ENCODE measurements around the gene ABO. TPM values are rescaled to one million over a fixed set of nuclear protein-coding genes. Genes with fewer than 3 reads are reported as not detected.
"Not testable (repeated sequence)": the region's sequence is repeated elsewhere in the genome, so short reads cannot be mapped to it uniquely, and the experiment has no call there.

ABO gene
- total RNA-seq, 2 donors from 2014 or later, result 0.14 to 0.21 TPM

DNA sequence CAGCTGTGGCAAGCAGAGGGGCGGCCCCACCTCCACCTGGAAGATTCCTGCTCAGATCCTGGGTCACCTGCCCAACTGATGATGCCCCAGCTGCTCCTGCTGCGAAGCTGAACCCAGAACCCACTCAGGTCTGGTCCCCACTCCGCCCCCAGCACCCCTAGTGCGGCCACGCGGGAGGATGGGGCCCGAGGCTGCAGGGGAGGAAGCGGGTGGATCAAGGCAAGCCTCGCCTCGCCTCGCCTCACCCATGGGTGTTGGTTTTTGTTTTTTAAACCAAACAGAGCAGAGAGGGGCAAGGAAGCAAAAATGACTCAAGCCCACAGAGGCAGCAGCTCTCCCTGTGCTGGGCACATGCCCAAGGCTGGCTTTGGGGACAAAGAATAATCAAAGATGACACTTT lies 23.2 kb downstream of the ABO start:
- H3K27me3 ChIP-seq (replicated peaks; ENCODE audit: insufficient read depth), result no peaks in the 10 kb centered on the region
- ATAC-seq (ENCODE audit: insufficient number of reproducible peaks, low FRiP score, low read depth), result no peak
- H3K27ac ChIP-seq, result no peak overlapping the region

DNA sequence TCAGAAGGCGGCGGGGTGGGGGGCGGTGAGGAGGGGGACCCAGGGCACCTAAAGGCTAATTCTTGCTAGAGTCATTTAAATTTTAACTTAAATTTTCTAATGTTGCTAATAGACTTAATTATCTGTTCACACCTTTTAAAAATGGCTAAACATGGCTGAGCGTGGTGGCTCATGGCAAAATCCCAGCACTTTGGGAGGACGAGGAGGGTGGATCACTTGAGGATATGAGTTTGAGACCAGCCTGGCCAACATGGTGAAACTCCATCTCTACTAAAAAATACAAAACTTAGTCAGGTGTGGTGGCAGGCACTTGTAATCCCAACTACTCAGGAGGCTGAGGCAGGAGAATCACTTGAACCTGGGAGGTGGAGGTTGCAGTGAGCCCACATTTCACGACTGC lies 23.8 kb downstream of the ABO start:
- H3K4me3 ChIP-seq; ATAC-seq (ENCODE audit: insufficient number of reproducible peaks, low FRiP score, low read depth); H3K27ac ChIP-seq; H3K27me3 ChIP-seq (replicated peaks; ENCODE audit: insufficient read depth); H3K36me3 ChIP-seq; H3K4me1 ChIP-seq (ENCODE audit: control insufficient read depth in 1 of 2, low read depth in 2 of 2); H3K9me3 ChIP-seq; DNase-seq (ENCODE audit: low spot score): not testable (repeated sequence)

More for the DNA sequence above, 23.2 kb downstream of the ABO start:
- Histone ChIP-seq H3K9me3 (no peaks in the 10 kb centered on the region), H3K36me3 (no peaks in the 10 kb centered on the region), H3K4me3 (no peak overlapping the region), H3K4me1 (ENCODE audit: control insufficient read depth in 1 of 2, low read depth in 2 of 2) (no peaks in the 10 kb centered on the region)
- no peak for DNase-seq (ENCODE audit: low spot score)
- TF ChIP-seq, protein P1, sequence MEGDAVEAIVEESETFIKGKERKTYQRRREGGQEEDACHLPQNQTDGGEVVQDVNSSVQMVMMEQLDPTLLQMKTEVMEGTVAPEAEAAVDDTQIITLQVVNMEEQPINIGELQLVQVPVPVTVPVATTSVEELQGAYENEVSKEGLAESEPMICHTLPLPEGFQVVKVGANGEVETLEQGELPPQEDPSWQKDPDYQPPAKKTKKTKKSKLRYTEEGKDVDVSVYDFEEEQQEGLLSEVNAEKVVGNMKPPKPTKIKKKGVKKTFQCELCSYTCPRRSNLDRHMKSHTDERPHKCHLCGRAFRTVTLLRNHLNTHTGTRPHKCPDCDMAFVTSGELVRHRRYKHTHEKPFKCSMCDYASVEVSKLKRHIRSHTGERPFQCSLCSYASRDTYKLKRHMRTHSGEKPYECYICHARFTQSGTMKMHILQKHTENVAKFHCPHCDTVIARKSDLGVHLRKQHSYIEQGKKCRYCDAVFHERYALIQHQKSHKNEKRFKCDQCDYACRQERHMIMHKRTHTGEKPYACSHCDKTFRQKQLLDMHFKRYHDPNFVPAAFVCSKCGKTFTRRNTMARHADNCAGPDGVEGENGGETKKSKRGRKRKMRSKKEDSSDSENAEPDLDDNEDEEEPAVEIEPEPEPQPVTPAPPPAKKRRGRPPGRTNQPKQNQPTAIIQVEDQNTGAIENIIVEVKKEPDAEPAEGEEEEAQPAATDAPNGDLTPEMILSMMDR (IDR thresholded peaks at IDR 0.05), result no peak

DNA sequence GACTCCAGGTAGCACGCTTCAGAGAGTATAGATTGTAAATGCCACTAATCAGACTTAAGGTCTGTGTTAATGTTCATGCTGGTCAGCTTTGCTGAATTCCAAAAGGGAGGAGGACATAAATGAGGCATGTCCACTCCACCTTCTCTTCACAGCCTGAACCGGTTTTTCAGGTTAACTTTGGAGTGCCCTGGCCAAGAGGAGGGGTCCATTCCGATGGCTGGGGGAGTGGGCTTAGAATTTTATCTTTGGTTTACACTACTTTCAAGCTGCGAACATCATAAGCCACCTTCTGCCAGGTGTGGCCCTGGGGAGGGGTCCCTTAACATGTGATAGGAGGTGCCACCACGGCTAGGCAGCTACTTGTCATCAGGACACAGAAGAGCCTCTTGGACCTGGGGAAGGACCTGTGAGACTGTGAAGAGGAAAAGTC lies 24.2 kb downstream of the ABO start:
- Histone ChIP-seq H3K4me1 (ENCODE audit: control insufficient read depth in 1 of 2, low read depth in 2 of 2) (no peaks in the 10 kb centered on the region), H3K27ac (no peak overlapping the region), H3K27me3 (replicated peaks; ENCODE audit: insufficient read depth) (no peaks in the 10 kb centered on the region), H3K36me3 (no peaks in the 10 kb centered on the region), H3K9me3 (no peaks in the 10 kb centered on the region), H3K4me3 (no peak overlapping the region)
- DNase-seq (ENCODE audit: low spot score) (no peak), ATAC-seq (ENCODE audit: insufficient number of reproducible peaks, low FRiP score, low read depth) (no peak)
- TF ChIP-seq, protein P1 (IDR thresholded peaks at IDR 0.05), result no peak

DNA sequence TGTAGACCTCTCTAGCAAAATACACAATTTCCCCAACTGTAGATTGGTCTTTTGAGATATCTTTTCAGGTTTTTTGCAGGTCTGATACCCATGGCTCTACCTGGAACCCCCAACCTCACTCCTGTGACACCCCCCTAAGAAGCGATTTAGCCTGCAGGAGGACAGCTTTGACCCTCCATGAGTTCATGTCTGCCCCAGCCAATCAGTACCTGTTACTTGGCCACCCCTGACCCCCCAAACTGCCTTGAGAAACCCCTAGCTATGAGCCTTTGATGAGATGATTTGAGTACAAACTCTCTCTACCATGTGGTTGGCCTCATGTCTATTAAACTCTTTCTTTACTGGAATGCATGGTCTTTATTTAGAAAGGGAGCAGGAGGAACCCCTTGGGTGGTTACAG lies 25.7 kb downstream of the ABO start:
- TF ChIP-seq, protein P1 (IDR thresholded peaks at IDR 0.05), result no peak
- no peak overlapping the region for H3K27ac ChIP-seq

DNA sequence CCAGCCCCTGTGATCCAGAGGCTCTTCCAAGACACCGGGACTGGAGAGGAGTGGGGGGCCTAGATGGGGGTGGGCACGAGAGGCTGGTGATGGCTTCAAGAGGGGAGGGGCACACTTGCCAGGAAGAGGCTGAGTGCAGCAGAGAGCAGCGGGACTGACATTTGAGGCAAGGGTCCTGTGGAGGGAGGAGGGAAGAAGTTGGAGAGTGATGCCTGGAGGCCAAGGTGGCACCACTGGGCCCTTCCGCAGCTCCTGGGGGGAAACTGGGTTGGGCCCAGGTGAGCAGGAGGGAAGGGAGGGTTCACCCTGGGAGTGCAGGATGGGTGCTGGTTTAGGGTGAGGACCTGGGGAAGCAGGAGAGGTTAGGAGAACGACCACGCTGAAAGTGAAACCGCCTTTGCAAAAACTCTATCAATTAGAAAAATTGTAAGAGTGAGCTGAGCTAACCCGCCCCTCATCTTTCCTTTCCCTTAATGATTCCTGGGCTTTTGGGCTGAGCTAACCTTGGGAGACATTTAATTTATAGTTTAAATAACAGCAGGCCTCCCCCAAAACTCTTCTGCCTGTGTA lies 26.2 kb downstream of the ABO start:
- Histone ChIP-seq H3K36me3 (no peaks in the 10 kb centered on the region), H3K27ac (no peak overlapping the region), H3K27me3 (replicated peaks; ENCODE audit: insufficient read depth) (no peaks in the 10 kb centered on the region), H3K4me3 (no peak overlapping the region), H3K4me1 (ENCODE audit: control insufficient read depth in 1 of 2, low read depth in 2 of 2) (no peaks in the 10 kb centered on the region), H3K9me3 (no peaks in the 10 kb centered on the region)
- TF ChIP-seq, protein P1 (IDR thresholded peaks at IDR 0.05), result no peak
- ATAC-seq (ENCODE audit: insufficient number of reproducible peaks, low FRiP score, low read depth) (no peak), DNase-seq (ENCODE audit: low spot score) (no peak)

More for the DNA sequence above, 25.7 kb downstream of the ABO start:
- Histone ChIP-seq H3K9me3 (no peaks in the 10 kb centered on the region), H3K36me3 (no peaks in the 10 kb centered on the region), H3K4me3 (no peak overlapping the region), H3K4me1 (ENCODE audit: control insufficient read depth in 1 of 2, low read depth in 2 of 2) (no peaks in the 10 kb centered on the region), H3K27me3 (replicated peaks; ENCODE audit: insufficient read depth) (no peaks in the 10 kb centered on the region)
- no peak for ATAC-seq (ENCODE audit: insufficient number of reproducible peaks, low FRiP score, low read depth)
- DNase-seq (ENCODE audit: low spot score), result no peak

DNA sequence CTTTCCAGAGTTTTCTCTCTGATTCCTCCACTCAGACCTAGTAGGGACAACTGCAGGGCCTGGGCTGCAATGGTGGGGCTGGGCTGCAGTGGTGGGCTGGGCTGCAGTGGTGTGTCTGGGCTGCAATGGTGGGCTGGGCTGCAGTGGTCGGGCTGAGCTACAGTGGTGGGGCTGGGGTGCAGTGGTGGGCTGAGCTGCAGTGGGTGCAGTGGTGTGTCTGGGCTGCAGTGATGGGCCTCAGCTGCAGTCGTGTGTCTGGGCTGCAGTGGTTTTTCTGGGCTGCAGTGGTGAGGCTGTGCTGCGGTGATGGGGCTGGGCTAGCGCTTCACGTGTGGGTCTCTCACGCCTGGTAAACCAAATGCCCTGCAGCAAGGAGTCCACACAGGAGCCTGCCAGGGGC lies 27.4 kb downstream of the ABO start:
- TF ChIP-seq, protein P1 (IDR thresholded peaks at IDR 0.05), result no peak
- DNase-seq (ENCODE audit: low spot score) (no peak), ATAC-seq (ENCODE audit: insufficient number of reproducible peaks, low FRiP score, low read depth) (no peak)
- Histone ChIP-seq H3K4me1 (ENCODE audit: control insufficient read depth in 1 of 2, low read depth in 2 of 2) (no peaks in the 10 kb centered on the region), H3K27me3 (replicated peaks; ENCODE audit: insufficient read depth) (no peaks in the 10 kb centered on the region), H3K9me3 (no peaks in the 10 kb centered on the region), H3K27ac (no peak overlapping the region), H3K36me3 (no peaks in the 10 kb centered on the region), H3K4me3 (no peak overlapping the region)
